H1 (cell line): ENCODE data around the gene CHRM1. TPM values are rescaled to one million over a fixed set of nuclear protein-coding genes. Genes with fewer than 3 reads are reported as not detected.

Experiments
- BACH1 ChIP-seq: IDR thresholded peaks from 2 replicates; pipeline ENCODE4 v1.6.1; 2012; ENCODE audit warnings: low read length, improper control_type of control experiment
- BRCA1 ChIP-seq: IDR thresholded peaks from 2 replicates; pipeline ENCODE4 v1.6.1; 2012; ENCODE audit warnings: low read depth, low read length, improper control_type of control experiment
- CBX5 ChIP-seq: fragments of 300-800, 300-1000 bp; sonication (generic); IDR thresholded peaks from 2 replicates; pipeline ENCODE4 v1.7.1; 2016; ENCODE audit warnings: antibody characterized with exemption, low read length, low read depth
- CBX8 ChIP-seq: fragments of 300-800, 300-1000 bp; sonication (generic); IDR thresholded peaks from 2 replicates; pipeline ENCODE4 v1.7.1; 2016; ENCODE audit warnings: low read depth, low read length, borderline replicate concordance
- CHD1 ChIP-seq: IDR thresholded peaks from 2 replicates; pipeline ENCODE4 v1.6.1; 2012; ENCODE audit warnings: low read depth, low read length, improper control_type of control experiment
- CREB1 ChIP-seq: IDR thresholded peaks from 2 replicates; pipeline ENCODE4 v1.6.1; 2012; ENCODE audit warnings: inconsistent platforms
- KDM1A ChIP-seq: fragments of 200-600, 300-600 bp; sonication (generic); IDR thresholded peaks from 2 replicates; pipeline ENCODE4 v1.7.1; 2016; ENCODE audit warnings: mild to moderate bottlenecking, low read length, borderline replicate concordance
- KDM4A ChIP-seq: IDR thresholded peaks from one replicate; pipeline ENCODE4 v1.7.1; 2012; ENCODE audit warnings: low read depth, mild to moderate bottlenecking, moderate library complexity, low read length, inconsistent platforms; ENCODE audit not compliant: severe bottlenecking
- KDM5A ChIP-seq: fragments of 200-600 bp; IDR thresholded peaks from 2 replicates; pipeline ENCODE4 v1.7.1; 2012; ENCODE audit warnings: mild to moderate bottlenecking, low read length, inconsistent platforms, mixed read lengths
- NRF1 ChIP-seq: IDR thresholded peaks from 2 replicates; pipeline ENCODE4 v1.6.1; 2011; ENCODE audit warnings: mild to moderate bottlenecking, low read depth, low read length, improper control_type of control experiment
- POLR2A ChIP-seq, 2 experiments: IDR thresholded peaks; 1 replicate in 1 of 2; 2 replicates in 1 of 2; pipeline ENCODE4 v1.6.1; 2011; ENCODE audit warnings: low read depth in 2 of 2, low read length in 2 of 2, mild to moderate bottlenecking in 2 of 2; ENCODE audit errors: control extremely low read depth in 1 of 2
- RBBP5 ChIP-seq: IDR thresholded peaks from 2 replicates; pipeline ENCODE4 v1.7.1; 2012; ENCODE audit warnings: low read depth, mild to moderate bottlenecking, inconsistent platforms, low read length, moderate library complexity, borderline replicate concordance
- RNF2 ChIP-seq: fragments of 200-900, 300-1000 bp; sonication (generic); IDR thresholded peaks from 2 replicates; pipeline ENCODE4 v1.7.1; 2016; ENCODE audit warnings: borderline replicate concordance, low read depth, mild to moderate bottlenecking, antibody characterized with exemption, low read length; ENCODE audit not compliant: poor library complexity, severe bottlenecking; ENCODE audit errors: missing control alignments
- SRF ChIP-seq: IDR thresholded peaks from 2 replicates; pipeline ENCODE4 v1.6.1; 2011; ENCODE audit warnings: mild to moderate bottlenecking, low read depth, low read length, moderate library complexity
- TAF1 ChIP-seq: IDR thresholded peaks from 2 replicates; pipeline ENCODE4 v1.6.1; 2011; ENCODE audit warnings: mild to moderate bottlenecking, low read depth, low read length
- TBP ChIP-seq: IDR thresholded peaks from 2 replicates; pipeline ENCODE4 v1.6.1; 2011; ENCODE audit warnings: low read depth, low read length, improper control_type of control experiment
- polyA plus RNA-seq, 7 experiments: library from polyadenylated mRNA; depleted of rRNA in 3 of 7; stranded (reverse) in 5 of 7; unstranded in 2 of 7; fragments of >200 nt in 5 of 7; fragments of 200-250 nt in 2 of 7; gene quantifications; 1 replicate in 5 of 7; 2 replicates in 1 of 7; 4 replicates in 1 of 7; pipeline versions ENCODE4 v1.2.1 to v1.2.3, GENCODE V29; 2011 to 2013; ENCODE audit warnings: missing spikeins in 2 of 7, mixed read lengths in 2 of 7
- total RNA-seq: library from RNA; stranded (reverse); fragmentation: NEBNext Ultra II Directional; extraction: Animal tissue kit (Norgen Biotek cat#: 25700); gene quantifications from 2 replicates; pipeline ENCODE4 v1.2.1, GENCODE V29; 2021
- TF ChIP-seq, protein P1 (sequence below): IDR thresholded peaks from 2 replicates; pipeline ENCODE4 v1.6.1; 2012; ENCODE audit warnings: inconsistent platforms
- TF ChIP-seq, protein P2 (sequence below): IDR thresholded peaks from 2 replicates; pipeline ENCODE4 v1.6.1; 2012; ENCODE audit warnings: low read length, inconsistent platforms
- TF ChIP-seq, protein P3 (sequence below): IDR thresholded peaks from 2 replicates; pipeline ENCODE4 v1.6.1; 2011; ENCODE audit warnings: low read depth, mild to moderate bottlenecking, low read length; ENCODE audit not compliant: insufficient read depth

Gene CHRM1
- total and polyA plus RNA-seq, 2 of the 8 experiments (the other 6 are each of a cell fraction or from before 2014, with no cell fraction given), result 0.08 TPM; not detected in 1

DNA sequence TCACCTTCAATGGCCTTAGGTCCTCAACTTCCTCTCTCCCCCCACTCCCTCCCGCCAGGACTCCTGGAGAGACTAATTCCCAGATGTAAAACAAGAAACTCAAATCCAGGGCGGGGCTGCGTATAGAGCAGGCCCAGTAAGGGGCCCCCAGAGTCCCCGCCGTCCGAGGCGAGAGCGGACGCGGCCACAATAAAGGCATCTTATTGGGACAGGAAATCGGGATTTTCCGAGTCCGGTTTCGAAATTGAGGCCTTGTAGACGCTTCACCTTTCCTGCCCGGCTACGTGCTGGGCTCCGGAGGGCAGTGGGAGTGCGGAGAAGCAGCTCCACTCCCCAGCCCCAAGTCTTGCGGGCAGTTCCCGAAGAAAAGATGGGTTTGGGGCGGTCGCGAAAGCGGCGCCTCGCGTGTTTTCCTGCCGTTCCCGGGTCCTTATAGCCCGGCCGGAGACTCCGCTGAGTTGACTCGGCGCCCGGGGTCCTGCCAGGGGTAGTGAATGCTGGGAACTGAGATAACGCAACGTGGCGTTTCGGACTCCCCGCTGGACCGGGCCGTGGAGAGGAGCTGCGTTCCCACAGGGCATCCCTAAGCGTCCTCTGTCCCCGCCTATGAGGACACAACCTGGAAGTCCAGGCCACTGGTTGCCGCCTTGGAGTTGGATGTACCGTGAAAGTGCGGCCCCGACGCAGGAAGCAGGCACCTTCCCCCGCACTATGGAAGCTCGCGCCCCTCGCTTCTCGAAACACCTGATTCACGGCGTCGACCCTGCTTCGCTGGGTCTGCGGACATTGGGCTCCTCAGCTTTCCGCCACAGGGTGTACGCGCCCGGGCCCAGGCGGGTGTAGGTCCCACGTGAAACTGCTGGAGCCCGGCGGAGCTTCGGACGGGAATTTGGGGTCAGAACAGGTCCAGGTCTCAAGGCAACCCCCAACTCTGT, 4.8 kb upstream of the CHRM1 start (continued):
- TF ChIP-seq, protein P1, sequence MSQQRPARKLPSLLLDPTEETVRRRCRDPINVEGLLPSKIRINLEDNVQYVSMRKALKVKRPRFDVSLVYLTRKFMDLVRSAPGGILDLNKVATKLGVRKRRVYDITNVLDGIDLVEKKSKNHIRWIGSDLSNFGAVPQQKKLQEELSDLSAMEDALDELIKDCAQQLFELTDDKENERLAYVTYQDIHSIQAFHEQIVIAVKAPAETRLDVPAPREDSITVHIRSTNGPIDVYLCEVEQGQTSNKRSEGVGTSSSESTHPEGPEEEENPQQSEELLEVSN, result peak; percentile 49; the same call in 1 of the 2 replicates
- TF ChIP-seq KDM5A, result no peak
- no peak for TF ChIP-seq CHD1
- TF ChIP-seq RBBP5, result 0 out of 2 replicates have a peak, but pooled peaks have one; percentile 9
- TF ChIP-seq KDM1A, result no peak
- no peak for TF ChIP-seq NRF1
- TF ChIP-seq BRCA1, result no peak
- TF ChIP-seq SRF, result no peak
- TF ChIP-seq, protein P2, sequence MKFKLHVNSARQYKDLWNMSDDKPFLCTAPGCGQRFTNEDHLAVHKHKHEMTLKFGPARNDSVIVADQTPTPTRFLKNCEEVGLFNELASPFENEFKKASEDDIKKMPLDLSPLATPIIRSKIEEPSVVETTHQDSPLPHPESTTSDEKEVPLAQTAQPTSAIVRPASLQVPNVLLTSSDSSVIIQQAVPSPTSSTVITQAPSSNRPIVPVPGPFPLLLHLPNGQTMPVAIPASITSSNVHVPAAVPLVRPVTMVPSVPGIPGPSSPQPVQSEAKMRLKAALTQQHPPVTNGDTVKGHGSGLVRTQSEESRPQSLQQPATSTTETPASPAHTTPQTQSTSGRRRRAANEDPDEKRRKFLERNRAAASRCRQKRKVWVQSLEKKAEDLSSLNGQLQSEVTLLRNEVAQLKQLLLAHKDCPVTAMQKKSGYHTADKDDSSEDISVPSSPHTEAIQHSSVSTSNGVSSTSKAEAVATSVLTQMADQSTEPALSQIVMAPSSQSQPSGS, result no peak
- TF ChIP-seq POLR2A (IDR thresholded peaks at IDR 0.05; ENCODE audit: control extremely low read depth in 1 of 2, low read depth in 2 of 2, low read length in 2 of 2), result no peak
- TF ChIP-seq BACH1, result 0 out of 2 replicates have a peak, but pooled peaks have one; percentile 7
- TF ChIP-seq, protein P3, sequence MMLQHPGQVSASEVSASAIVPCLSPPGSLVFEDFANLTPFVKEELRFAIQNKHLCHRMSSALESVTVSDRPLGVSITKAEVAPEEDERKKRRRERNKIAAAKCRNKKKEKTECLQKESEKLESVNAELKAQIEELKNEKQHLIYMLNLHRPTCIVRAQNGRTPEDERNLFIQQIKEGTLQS, result no peak
- no peak for TF ChIP-seq CBX8
- peak; percentile 67 for TF ChIP-seq RNF2
- no peak for TF ChIP-seq CREB1
- no peak; the same call in 1 of the 2 replicates for TF ChIP-seq TAF1
- TF ChIP-seq KDM4A, result peak; percentile 66
- TF ChIP-seq TBP, result no peak
- TF ChIP-seq CBX5, result no peak
